ENCODE results near the gene SZT2. TPM values are rescaled to one million over a fixed set of nuclear protein-coding genes. Genes with fewer than 3 reads are reported as not detected.

The SZT2 gene
- total RNA-seq, 1 donor from 2014 or later, result 11.0 TPM

DNA sequence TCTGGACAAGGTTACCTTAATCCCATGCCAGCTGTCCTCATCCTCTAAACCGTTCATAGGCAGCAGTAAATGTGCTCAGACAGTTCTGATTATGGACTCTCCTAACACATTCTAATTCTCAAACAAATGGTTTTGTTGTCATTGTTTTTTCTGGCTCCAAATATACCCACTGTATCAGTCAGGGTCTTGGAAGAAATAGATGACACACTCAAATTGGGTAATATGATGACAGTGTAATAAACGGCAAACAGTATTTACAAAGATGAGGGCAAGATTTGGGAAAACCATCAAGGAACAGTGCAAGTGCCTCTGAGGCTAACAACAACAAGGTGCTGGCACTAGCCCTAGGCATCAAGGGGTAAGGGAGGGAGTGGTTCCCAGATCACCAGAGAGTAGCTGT is 35.2 kb upstream of the SZT2 start:
- Histone ChIP-seq H3K4me3 (no peak overlapping the region), H4K20me1 (ENCODE audit: low read depth) (peaks cover 2% of the 10 kb centered on the region), H3K27ac (no peak overlapping the region), H3K4me2 (no peak overlapping the region), H3K36me3 (no peaks in the 10 kb centered on the region), H3K79me2 (ENCODE audit: low read depth) (peaks cover 6% of the 10 kb centered on the region), H3K9me3 (ENCODE audit: low read depth) (no peaks in the 10 kb centered on the region), H3K27me3 (no peaks in the 10 kb centered on the region), H3K9ac (no peak overlapping the region), H2AFZ (replicated peaks) (no peak overlapping the region), H3F3A (ENCODE audit: low read depth) (peaks cover 24% of the 10 kb centered on the region), H3K4me1 (peaks cover 18% of the 10 kb centered on the region)
- Mint-ChIP-seq H3K4me3 (no peak overlapping the region), H3K9me3 (no peaks in the 10 kb centered on the region), H3K27ac (no peak overlapping the region), H3K4me1 (peaks cover 30% of the 10 kb centered on the region), H3K36me3 (no peaks in the 10 kb centered on the region), H3K27me3 (ENCODE audit: insufficient read depth, low read depth) (peaks cover 5% of the 10 kb centered on the region)
- TF ChIP-seq EZH2phosphoT487 (IDR thresholded peaks at IDR 0.05) (no peak), EZH2 (IDR thresholded peaks at IDR 0.05) (no peak), CTCF (IDR thresholded peaks at IDR 0.05) (no peak)
- no peak for DNase-seq (ENCODE audit: low spot score)

DNA sequence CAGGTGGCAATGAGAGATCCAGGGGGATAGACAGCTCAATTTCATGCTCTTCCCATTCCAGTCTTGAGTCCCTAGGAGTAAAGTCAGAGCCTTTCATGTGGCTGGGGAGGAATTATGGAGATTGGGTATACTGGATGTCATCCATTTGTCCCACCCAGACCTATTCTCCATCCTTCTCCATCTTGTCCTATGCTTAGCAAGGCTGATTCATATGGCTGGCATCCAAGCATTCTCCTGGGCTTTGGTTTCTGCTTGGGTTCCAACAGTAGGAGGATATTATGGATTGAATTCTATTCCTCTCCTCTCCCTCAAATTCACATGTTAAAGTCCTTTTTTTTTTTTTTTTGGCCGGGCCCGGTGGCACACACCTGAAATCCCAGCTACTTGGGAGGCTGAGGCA is 34.8 kb upstream of the SZT2 start:
- TF ChIP-seq EZH2phosphoT487 (IDR thresholded peaks at IDR 0.05), result no peak
- TF ChIP-seq EZH2 (IDR thresholded peaks at IDR 0.05), result no peak
- no peak for TF ChIP-seq CTCF (IDR thresholded peaks at IDR 0.05)
- H4K20me1 ChIP-seq (ENCODE audit: low read depth), result peaks cover 7% of the 10 kb centered on the region
- Mint-ChIP-seq H3K4me3 (no peak overlapping the region), H3K27me3 (ENCODE audit: insufficient read depth, low read depth) (peaks cover 2% of the 10 kb centered on the region), H3K36me3 (peaks cover 4% of the 10 kb centered on the region), H3K27ac (no peak overlapping the region), H3K4me1 (peaks cover 30% of the 10 kb centered on the region), H3K9me3 (no peaks in the 10 kb centered on the region)
- H3K4me1 ChIP-seq, result peaks cover 18% of the 10 kb centered on the region
- H3K9me3 ChIP-seq (ENCODE audit: low read depth), result no peaks in the 10 kb centered on the region
- H3K4me2 ChIP-seq, result no peak overlapping the region
- DNase-seq (ENCODE audit: low spot score), result no peak
- H3K27me3 ChIP-seq, result no peaks in the 10 kb centered on the region
- H3K79me2 ChIP-seq (ENCODE audit: low read depth), result peaks cover 11% of the 10 kb centered on the region
- H3F3A ChIP-seq (ENCODE audit: low read depth), result peaks cover 19% of the 10 kb centered on the region
- no peak overlapping the region for H3K9ac ChIP-seq
- H3K36me3 ChIP-seq, result no peaks in the 10 kb centered on the region
- H3K4me3 ChIP-seq, result no peak overlapping the region
- H2AFZ ChIP-seq (replicated peaks), result no peak overlapping the region
- no peak overlapping the region for H3K27ac ChIP-seq

DNA sequence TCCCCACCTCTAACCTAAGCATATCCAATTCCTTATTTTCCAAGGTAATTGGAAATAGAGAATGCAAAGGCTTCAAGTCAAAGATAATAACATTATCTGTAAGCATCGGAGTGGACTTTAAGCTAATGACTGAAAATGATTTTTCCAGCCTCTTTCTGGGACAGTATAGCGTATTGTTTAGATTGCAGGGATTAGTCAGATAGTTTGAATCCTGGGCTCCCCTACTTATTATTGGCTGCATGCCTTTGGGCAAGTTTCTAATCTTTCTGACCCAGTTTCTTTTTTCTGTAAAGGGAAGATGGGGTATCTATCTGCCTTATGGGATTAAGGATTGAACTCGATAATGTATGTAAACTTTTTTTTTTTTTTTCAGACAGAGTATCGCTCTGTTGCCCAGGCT is 32.4 kb upstream of the SZT2 start:
- H4K20me1 ChIP-seq (ENCODE audit: low read depth), result peaks cover 30% of the 10 kb centered on the region
- peaks cover 3% of the 10 kb centered on the region for H3K27me3 Mint-ChIP-seq (ENCODE audit: insufficient read depth, low read depth)
- no peak overlapping the region for H3K27ac Mint-ChIP-seq
- no peak overlapping the region for H3K27ac ChIP-seq
- peaks cover 26% of the 10 kb centered on the region for H3K4me1 ChIP-seq
- peak overlapping the region; percentile 98 for H3K4me3 Mint-ChIP-seq
- H3K79me2 ChIP-seq (ENCODE audit: low read depth), result peaks cover 34% of the 10 kb centered on the region
- H3K9ac ChIP-seq, result no peak overlapping the region
- no peaks in the 10 kb centered on the region for H3K9me3 Mint-ChIP-seq
- no peaks in the 10 kb centered on the region for H3K9me3 ChIP-seq (ENCODE audit: low read depth)
- H3K4me2 ChIP-seq, result no peak overlapping the region
- TF ChIP-seq EZH2 (IDR thresholded peaks at IDR 0.05), result no peak
- no peak for TF ChIP-seq CTCF (IDR thresholded peaks at IDR 0.05)
- TF ChIP-seq EZH2phosphoT487 (IDR thresholded peaks at IDR 0.05), result no peak
- H3K4me3 ChIP-seq, result no peak overlapping the region
- no peak overlapping the region for H2AFZ ChIP-seq (replicated peaks)
- no peaks in the 10 kb centered on the region for H3K27me3 ChIP-seq
- H3K36me3 ChIP-seq, result peaks cover 12% of the 10 kb centered on the region
- H3F3A ChIP-seq (ENCODE audit: low read depth), result peaks cover 28% of the 10 kb centered on the region
- no peak for DNase-seq (ENCODE audit: low spot score)
- peaks cover 47% of the 10 kb centered on the region for H3K4me1 Mint-ChIP-seq
- peaks cover 23% of the 10 kb centered on the region for H3K36me3 Mint-ChIP-seq
